HG02938 (cell line): ENCODE data around the gene PGM5.

Experiments
- ATAC-seq: cut with Tn5 transposase; IDR thresholded peaks from one replicate; pipeline ENCODE4 v1.9.1; 2021; ENCODE audit warnings: mild to moderate bottlenecking, moderate library complexity; ENCODE audit not compliant: unreplicated experiment

The PGM5 gene

DNA sequence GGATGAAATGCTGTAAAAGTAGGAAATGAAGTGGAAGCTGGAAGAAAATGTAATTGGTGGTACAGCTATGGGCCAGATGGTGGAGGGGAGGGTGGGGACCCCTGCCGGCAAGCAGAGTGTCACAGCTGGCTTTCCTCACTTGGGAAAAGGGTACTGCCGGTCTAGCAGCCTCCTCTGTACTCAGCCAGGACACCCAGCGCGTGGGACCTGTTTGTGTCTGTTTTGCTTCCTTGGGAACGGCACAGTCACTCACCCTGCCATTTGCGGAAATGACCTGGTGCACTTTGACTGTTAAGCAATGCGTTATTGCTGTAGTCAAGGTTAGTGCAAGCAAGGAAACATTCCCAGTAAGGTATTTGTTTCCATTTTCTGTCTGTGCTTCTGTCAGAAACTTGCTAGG lies 174.2 kb downstream of the PGM5 start:
- ATAC-seq: no peak

- ATAC-seq: no peak
Measured at GRCh38 chr9:68532131-68532530, 175.7 kb downstream of the PGM5 start.

DNA sequence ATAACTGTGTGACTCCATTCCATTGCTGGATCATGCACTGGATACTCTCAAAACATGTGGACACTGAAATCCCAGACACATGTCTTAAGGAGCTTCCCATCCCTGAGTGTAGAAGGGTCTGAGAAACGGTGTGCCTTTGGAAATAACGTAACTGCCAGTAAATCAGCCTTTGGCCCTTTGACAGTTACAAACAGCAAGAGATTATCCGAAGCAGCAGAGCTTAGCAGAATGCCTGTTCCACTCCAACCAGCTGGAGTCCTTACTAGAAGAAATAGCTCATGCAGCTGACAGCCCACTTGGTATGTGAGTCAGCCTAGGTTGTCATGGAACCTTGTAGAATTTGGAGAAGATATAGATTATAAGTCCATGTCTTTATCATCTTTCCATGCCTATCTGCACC lies 177.3 kb downstream of the PGM5 start:
- no peak for ATAC-seq

DNA sequence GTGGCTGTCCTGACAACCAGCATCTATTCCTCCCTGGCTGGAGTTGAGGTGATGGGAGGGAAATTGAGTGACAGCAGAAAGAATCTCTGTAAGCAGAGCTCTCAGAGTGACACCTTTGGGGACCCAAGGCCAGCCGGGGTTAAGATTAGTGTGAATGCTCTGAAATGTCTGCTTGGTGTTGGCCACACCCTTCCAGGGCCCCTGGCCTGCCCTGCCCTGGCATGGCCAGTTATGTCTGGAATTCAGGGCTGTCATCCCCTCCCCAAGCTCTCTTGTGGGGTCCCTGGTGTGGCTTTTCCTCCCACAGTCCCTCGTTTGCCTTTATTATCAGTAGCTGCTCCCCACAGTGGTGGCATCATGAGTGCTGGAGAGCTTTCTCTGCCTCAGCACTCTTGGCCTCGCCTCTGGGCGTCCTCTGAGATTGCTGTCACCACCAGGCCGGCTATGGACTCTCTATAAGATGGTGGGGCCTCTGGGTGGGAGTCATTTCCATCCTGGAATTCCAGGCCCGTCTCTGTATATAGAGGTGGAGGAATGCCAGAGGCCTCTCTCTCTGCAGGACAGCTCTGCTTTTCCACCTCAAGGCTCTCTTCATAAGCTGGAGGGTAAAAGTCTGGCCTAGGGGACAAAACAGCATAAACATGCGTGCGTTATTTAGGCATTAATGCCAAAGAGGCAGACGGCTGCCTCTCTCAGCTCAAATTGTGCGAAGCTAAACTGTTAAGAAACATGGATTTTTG lies 180.6 kb downstream of the PGM5 start:
- ATAC-seq: no peak

- ATAC-seq: no peak
Measured at GRCh38 chr9:68537616-68537880, 181.1 kb downstream of the PGM5 start.

GRCh38 chr9:68538200-68538599 lies 181.8 kb downstream of the PGM5 start:
- ATAC-seq: no peak

GRCh38 chr9:68540712-68541535 lies 184.5 kb downstream of the PGM5 start, which contains the start of gene TMEM252:
Gene TMEM252, minus strand, starts transcription at chr9:68540883. Its CDS starts 69 bp downstream, at chr9:68540814.
- no peak for ATAC-seq

DNA sequence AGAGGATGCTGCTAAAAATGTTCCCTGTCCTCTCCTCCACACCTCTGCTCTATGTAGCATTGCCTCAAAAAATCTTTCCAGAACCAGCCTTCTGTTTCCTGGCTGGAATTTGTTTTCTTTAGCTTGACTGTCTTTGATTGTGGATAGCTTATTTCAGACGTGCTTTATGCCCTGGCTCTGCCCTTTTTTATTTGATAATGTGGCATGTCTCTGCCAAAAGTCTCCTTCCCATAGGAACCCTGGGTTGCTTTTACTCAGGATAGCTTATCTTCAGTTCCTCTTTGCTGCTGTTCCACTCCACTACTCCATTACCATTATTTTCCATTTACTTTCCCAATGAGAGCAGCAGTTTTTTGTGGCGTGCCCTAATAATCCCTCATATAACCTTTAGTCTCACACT lies 185.2 kb downstream of the PGM5 start:
- no peak for ATAC-seq

- peak; percentile 30 for ATAC-seq
Measured at GRCh38 chr9:68545033-68545705, 188.8 kb downstream of the PGM5 start.

- ATAC-seq: peak; percentile 84
Measured at GRCh38 chr9:68546596-68547390, 190.4 kb downstream of the PGM5 start.

DNA sequence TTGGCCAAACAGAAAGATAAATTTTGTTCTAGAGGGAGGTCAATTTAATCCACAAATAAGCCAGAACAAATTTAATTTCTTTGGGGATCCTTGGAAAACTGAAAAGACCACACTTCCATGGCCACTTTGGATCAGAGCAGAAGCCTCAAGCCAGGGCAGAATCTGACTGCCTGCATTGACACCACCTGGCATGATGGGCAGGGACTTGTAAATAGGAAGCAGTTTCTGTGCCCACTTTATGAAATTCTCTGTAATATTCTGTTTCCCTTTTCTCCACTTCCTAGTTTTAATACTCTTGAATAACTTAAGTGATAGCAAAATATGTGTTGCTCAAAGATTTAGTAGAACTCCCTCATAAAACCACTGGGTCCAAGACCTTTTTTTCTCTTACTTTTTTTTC lies 191.0 kb downstream of the PGM5 start:
- ATAC-seq: no peak

- no peak for ATAC-seq
Measured at GRCh38 chr9:68548241-68548640, 191.8 kb downstream of the PGM5 start.

- ATAC-seq: no peak
Measured at GRCh38 chr9:68551191-68551590, 194.8 kb downstream of the PGM5 start.

- no peak for ATAC-seq
Measured at GRCh38 chr9:68552700-68553476, 196.5 kb downstream of the PGM5 start.

GRCh38 chr9:68555437-68556150 lies 199.2 kb downstream of the PGM5 start:
- ATAC-seq: no peak

GRCh38 chr9:68558545-68558944 lies 202.1 kb downstream of the PGM5 start:
- no peak for ATAC-seq

DNA sequence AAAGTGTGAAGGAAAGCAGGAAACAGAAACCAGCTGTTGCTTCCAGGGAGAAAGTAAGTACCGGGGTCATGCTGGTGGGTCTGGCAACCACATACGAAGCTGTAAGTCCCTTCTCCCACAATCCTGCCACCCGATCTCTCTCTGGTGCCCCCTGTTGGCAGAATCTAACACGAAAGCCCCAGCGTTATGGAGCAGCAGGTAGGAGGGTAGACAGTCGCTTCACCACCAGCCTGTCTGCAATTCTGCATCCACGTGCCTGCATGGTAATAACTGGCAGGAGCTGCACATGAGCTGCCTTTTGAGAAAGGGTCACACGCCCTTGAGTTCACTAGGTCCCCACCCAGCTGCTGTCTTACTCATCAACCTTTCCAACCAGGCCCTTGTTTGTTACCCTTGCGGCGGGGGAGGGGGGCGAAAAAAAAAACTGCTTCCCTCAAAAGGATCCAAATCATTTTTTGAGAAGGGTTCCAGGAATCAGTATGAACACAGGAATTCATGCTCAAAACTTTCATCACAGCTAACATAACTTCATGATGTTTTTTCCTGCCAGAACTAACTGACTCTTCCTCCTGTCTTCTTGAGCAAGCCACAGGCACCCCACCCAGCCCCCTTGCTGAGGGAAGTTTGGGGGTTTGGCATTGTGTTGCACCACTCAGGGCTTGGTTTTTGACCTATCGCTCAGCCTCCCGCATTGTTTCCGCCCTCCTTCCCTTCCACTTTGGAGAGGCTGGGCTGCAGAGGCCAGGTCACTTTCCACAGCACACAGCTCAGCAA lies 203.8 kb downstream of the PGM5 start:
- no peak for ATAC-seq

DNA sequence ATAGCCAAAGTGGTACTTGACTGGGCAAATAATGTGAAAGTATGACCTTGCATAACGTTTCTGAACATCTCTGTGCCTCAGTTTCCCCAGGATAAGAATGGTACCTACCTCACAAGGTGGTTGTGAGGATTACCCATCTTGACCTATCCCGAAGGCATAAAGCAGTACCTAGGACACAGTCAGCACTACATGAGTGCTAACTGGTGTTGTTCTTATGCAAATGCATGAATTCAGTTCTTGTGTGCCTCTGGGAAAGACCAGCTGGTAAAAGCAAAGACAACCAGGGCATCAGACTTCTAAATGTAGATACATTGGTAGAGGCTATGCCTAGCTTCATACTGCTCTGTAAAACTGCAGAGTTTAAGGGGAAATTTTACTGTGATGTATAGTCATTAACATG lies 206.1 kb downstream of the PGM5 start:
- no peak for ATAC-seq

DNA sequence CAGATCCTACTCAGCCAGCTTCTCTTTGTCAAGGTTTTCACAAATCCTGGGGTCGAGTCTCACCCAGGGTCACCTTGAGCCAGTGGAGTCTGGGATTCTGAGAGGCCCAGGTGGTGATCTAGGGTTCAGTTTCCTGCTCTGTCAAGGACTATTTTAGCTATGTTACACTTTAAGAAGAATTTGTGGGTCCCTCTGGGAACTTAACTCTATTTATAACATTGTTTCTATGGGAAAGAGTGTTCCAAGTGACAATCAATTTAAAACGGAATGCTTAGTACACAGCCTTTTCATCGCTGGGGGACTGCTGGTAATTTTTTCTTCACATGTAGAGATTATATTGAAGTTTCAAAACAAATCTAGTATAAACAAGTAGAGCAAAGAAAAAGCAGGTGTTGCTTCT lies 211.2 kb downstream of the PGM5 start:
- ATAC-seq: no peak
